Stimulated activated naive CD8-positive, alpha-beta T cell treated with anti-CD3 and anti-CD28 coated beads, Interleukin-15, Interleukin-2, amounts not matched to agents 100 ng/mL and 50 ng/mL, for 24 hours (primary cell): Measurements from ENCODE around the gene GP2.

Source experiments
- H3K27ac Mint-ChIP-seq: one replicate; pipeline ENCODE4 v1.8.0; 2021; ENCODE audit warnings: mild to moderate bottlenecking, mixed read lengths
- H3K27me3 Mint-ChIP-seq: one replicate; pipeline ENCODE4 v1.8.0; 2021; ENCODE audit warnings: mixed read lengths
- H3K36me3 Mint-ChIP-seq: one replicate; pipeline ENCODE4 v1.8.0; 2021; ENCODE audit warnings: low read depth, mixed read lengths
- H3K4me1 Mint-ChIP-seq: one replicate; pipeline ENCODE4 v1.8.0; 2021; ENCODE audit warnings: low read depth, mixed read lengths
- H3K4me3 Mint-ChIP-seq: one replicate; pipeline ENCODE4 v1.8.0; 2021; ENCODE audit warnings: mild to moderate bottlenecking, mixed read lengths
- H3K9me3 Mint-ChIP-seq: one replicate; pipeline ENCODE4 v1.8.0; 2021; ENCODE audit warnings: mixed read lengths

GP2 gene

DNA sequence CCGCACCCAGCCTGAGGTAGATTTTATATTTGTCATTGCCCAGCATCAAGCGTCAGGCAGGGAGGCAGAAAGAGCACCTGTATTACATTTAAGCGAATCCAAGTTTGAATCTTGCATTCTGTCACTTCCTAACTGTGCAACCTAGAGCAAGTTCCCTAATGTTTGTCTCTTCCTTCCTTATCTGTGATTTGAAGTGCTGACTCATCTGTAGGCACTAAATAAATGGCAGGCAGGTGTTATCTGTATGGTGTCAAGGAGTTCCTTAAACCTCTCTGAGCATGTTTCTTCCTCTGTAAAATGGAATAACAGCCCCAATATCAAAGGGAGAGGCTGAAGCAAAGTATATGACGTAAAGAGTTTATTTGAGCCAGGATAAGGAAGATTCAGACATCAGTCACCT lies 24.3 kb downstream of the GP2 start:
- Mint-ChIP-seq H3K4me3 (no peak overlapping the region), H3K9me3 (peaks cover 4% of the 10 kb centered on the region), H3K27me3 (peaks cover 30% of the 10 kb centered on the region), H3K36me3 (no peaks in the 10 kb centered on the region), H3K4me1 (no peaks in the 10 kb centered on the region), H3K27ac (no peak overlapping the region)

DNA sequence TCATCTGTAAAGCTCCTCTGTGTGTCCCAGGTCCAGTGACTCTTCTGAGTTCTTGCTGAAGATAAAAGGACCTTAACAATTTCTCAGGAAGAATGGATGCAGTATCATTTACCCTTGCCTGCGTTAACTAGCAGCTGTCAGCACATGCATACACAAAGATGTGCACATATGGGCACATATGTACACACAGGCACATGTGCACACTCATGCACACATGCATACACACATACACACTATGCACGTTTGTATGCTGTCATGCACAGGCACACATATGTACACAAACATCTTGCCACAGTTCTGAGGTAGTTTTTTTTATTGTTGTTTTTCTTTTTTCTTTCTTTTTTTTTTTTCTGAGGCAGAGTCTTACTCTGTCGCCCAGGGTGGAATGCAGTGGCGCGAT lies 24.9 kb downstream of the GP2 start:
- no peak overlapping the region for H3K4me3 Mint-ChIP-seq
- peaks cover 30% of the 10 kb centered on the region for H3K27me3 Mint-ChIP-seq
- H3K4me1 Mint-ChIP-seq, result no peaks in the 10 kb centered on the region
- no peak overlapping the region for H3K27ac Mint-ChIP-seq
- no peaks in the 10 kb centered on the region for H3K36me3 Mint-ChIP-seq
- peaks cover 4% of the 10 kb centered on the region for H3K9me3 Mint-ChIP-seq

GRCh38 chr16:20301840-20302239 lies 25.5 kb downstream of the GP2 start:
- no peaks in the 10 kb centered on the region for H3K4me1 Mint-ChIP-seq
- H3K27ac Mint-ChIP-seq, result no peak overlapping the region
- peaks cover 4% of the 10 kb centered on the region for H3K9me3 Mint-ChIP-seq
- no peaks in the 10 kb centered on the region for H3K36me3 Mint-ChIP-seq
- H3K27me3 Mint-ChIP-seq, result peaks cover 29% of the 10 kb centered on the region
- no peak overlapping the region for H3K4me3 Mint-ChIP-seq

GRCh38 chr16:20300312-20301097 lies 26.8 kb downstream of the GP2 start:
- H3K27me3 Mint-ChIP-seq, result peaks cover 22% of the 10 kb centered on the region
- no peak overlapping the region for H3K4me3 Mint-ChIP-seq
- no peaks in the 10 kb centered on the region for H3K36me3 Mint-ChIP-seq
- H3K9me3 Mint-ChIP-seq, result peaks cover 4% of the 10 kb centered on the region
- H3K27ac Mint-ChIP-seq, result no peak overlapping the region
- no peaks in the 10 kb centered on the region for H3K4me1 Mint-ChIP-seq

DNA sequence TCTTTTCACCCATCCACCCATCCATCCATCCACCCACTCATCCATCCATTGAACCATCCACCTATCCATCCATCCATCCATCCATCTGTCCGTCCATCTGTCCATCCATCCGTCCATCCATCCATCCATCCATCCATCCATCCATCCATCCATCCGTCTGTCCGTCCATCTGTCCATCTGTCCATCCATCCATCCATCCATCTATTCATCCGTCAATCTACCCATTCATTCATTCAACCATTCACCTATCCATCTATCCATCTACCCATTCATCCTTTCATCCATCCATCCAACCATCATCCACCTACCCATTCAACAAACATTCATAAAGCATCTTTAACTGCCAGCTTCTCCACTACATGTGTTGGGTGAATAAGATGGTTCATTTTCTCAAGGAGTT lies 28.9 kb downstream of the GP2 start:
- H3K4me1 Mint-ChIP-seq, result no peaks in the 10 kb centered on the region
- no peak overlapping the region for H3K4me3 Mint-ChIP-seq
- peaks cover 4% of the 10 kb centered on the region for H3K9me3 Mint-ChIP-seq
- H3K27me3 Mint-ChIP-seq, result peaks cover 22% of the 10 kb centered on the region
- no peak overlapping the region for H3K27ac Mint-ChIP-seq
- H3K36me3 Mint-ChIP-seq, result no peaks in the 10 kb centered on the region

DNA sequence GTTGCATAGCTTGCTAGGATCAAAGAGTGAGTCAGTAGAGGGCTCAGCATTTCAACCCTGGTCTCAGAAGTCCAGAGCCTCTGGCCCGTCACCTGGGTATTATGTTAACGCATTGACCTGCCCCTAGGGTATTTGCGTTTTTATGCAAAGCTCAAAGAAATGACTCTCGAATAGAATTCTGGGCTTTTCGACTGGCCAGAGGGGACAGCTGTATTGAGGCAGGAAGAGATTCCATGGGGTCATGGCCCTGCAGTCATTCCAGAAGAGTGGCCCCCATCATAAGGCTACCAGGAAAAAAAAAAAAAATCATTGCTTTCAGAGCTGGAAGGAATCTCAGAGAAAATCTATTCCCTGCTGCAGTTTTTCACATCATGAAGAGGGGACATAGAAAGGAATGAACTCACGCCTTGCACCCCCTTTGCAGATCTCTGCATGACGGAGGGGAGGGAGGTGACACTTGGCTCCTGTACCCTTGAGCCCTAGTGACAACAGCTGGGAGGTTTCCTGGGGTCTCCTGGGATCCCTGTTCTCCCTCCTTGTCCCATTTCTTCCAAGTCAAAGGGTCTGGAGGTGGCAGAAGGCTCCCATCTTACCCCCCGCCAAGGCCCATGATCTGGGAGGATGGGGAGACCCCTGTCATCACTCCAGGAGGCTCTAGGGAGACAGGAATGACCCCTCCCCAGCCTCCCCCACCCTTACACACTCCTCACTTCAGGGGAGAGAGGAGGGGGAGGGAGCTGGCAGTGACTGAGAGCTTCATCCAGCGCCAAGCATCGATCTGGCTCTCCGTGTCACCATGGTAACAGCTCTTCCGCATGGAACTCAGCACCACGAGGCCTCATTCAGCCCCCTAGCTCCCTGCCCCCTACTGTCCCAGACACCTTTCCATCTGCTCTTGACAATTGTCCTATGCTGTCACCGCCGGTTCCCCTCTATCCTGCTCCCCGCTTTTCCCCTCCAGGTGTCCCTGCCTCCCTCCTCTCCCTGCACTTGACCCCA lies 35.8 kb downstream of the GP2 start:
- Mint-ChIP-seq H3K27ac (no peak overlapping the region), H3K4me1 (no peaks in the 10 kb centered on the region), H3K4me3 (no peak overlapping the region), H3K36me3 (no peaks in the 10 kb centered on the region), H3K27me3 (no peaks in the 10 kb centered on the region), H3K9me3 (no peaks in the 10 kb centered on the region)

DNA sequence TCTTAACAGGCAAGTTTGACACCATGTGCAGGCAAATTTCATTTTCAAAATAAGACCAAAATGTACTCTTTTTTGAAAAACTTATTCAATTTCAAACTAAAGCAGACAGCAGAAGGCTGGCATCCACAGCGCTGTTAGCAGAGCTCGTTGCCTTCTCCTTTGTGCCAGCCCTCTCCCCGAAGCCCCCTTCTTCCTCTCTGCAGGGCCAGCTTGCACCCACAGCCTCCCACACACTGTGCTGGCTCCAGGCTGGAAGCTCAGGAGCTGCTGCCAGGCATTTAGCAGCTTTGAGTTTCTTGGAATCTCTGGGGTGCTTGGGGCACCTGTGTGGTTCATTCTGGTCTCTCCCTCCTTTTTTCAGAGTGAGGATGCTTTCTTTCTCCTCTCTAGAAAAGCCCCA lies 37.7 kb downstream of the GP2 start:
- H3K27me3 Mint-ChIP-seq, result no peaks in the 10 kb centered on the region
- H3K9me3 Mint-ChIP-seq, result no peaks in the 10 kb centered on the region
- no peak overlapping the region for H3K4me3 Mint-ChIP-seq
- H3K4me1 Mint-ChIP-seq, result no peaks in the 10 kb centered on the region
- no peak overlapping the region for H3K27ac Mint-ChIP-seq
- no peaks in the 10 kb centered on the region for H3K36me3 Mint-ChIP-seq

DNA sequence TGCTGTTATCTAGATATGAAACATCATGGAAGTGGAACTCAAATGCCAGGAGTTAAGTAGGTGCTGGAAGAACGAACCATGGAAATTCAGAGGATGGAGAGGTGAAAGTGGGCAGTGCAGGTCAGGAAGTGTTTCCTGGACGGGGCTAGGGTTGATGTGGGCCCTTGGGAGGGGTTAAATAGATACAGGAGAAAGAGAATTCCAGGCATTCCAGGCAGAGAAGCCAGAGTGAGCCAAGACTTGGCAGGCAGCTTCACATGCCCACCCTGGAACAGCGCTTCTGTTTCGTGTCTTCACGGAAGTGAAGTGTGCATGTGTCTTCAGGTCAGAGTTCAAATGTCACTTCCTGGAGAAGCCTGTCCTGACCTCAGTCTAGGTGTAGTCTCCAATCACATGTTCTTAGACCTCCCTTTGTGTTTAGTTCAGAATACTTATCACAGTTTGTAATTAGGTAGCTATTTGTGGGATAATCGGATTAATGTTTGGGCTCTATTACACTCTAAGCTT lies 41.3 kb downstream of the GP2 start:
- Mint-ChIP-seq H3K4me1 (no peaks in the 10 kb centered on the region), H3K4me3 (no peak overlapping the region), H3K27ac (no peak overlapping the region), H3K36me3 (no peaks in the 10 kb centered on the region), H3K9me3 (no peaks in the 10 kb centered on the region), H3K27me3 (peaks cover 6% of the 10 kb centered on the region)

GRCh38 chr16:20280259-20280658 lies 47.1 kb downstream of the GP2 start:
- Mint-ChIP-seq H3K4me1 (no peaks in the 10 kb centered on the region), H3K9me3 (peaks cover 4% of the 10 kb centered on the region), H3K4me3 (no peak overlapping the region), H3K36me3 (no peaks in the 10 kb centered on the region), H3K27ac (no peak overlapping the region), H3K27me3 (peaks cover 16% of the 10 kb centered on the region)

- H3K27ac Mint-ChIP-seq, result no peak overlapping the region
- peaks cover 4% of the 10 kb centered on the region for H3K27me3 Mint-ChIP-seq
- H3K9me3 Mint-ChIP-seq, result peaks cover 4% of the 10 kb centered on the region
- no peak overlapping the region for H3K4me3 Mint-ChIP-seq
- no peaks in the 10 kb centered on the region for H3K36me3 Mint-ChIP-seq
- H3K4me1 Mint-ChIP-seq, result no peaks in the 10 kb centered on the region
Observed at GRCh38 chr16:20271893-20272292, 55.4 kb downstream of the GP2 start.

DNA sequence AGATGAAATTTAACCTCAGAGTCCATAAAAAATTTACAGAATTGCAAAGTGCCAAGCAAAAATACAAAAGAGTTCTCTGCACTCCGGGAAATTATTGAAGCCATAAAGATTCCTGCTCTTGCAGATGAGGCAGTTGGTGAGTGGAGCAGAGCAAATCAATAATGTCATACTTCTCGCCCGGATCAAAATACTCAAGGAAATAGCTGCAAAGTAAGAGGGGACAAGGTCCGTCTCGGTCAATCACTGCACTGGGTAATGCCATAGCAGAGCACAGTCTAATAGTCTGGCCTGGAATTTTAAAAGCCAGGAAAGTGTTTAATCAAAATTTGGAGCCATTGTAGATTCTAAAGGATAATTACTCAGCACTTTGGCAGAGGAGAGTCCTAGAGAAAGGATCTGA lies 58.9 kb downstream of the GP2 start:
- no peaks in the 10 kb centered on the region for H3K36me3 Mint-ChIP-seq
- no peaks in the 10 kb centered on the region for H3K27me3 Mint-ChIP-seq
- H3K9me3 Mint-ChIP-seq, result no peaks in the 10 kb centered on the region
- no peak overlapping the region for H3K27ac Mint-ChIP-seq
- H3K4me3 Mint-ChIP-seq, result no peak overlapping the region
- no peaks in the 10 kb centered on the region for H3K4me1 Mint-ChIP-seq

DNA sequence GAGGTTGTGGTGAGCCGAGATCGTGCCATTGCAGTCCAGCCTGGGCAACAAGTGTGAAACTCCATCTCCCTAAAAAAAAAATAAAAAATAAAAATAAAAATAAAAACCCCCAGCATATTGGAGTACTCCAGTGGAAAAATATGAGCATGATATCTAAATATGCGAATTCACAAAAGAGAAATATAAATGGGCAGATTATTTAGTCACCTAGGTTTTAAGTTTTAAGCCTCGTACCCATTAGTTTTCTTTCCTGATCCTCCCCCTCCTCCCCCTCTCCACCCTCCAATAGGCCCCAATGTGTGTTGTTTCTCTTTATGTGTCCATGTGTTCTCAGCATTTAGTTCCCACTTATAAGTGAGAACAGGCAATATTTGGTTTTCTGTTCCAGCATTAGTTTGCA lies 62.3 kb downstream of the GP2 start:
- Mint-ChIP-seq H3K4me1 (no peaks in the 10 kb centered on the region), H3K27me3 (no peaks in the 10 kb centered on the region), H3K27ac (no peak overlapping the region), H3K4me3 (no peak overlapping the region), H3K9me3 (no peaks in the 10 kb centered on the region), H3K36me3 (no peaks in the 10 kb centered on the region)

DNA sequence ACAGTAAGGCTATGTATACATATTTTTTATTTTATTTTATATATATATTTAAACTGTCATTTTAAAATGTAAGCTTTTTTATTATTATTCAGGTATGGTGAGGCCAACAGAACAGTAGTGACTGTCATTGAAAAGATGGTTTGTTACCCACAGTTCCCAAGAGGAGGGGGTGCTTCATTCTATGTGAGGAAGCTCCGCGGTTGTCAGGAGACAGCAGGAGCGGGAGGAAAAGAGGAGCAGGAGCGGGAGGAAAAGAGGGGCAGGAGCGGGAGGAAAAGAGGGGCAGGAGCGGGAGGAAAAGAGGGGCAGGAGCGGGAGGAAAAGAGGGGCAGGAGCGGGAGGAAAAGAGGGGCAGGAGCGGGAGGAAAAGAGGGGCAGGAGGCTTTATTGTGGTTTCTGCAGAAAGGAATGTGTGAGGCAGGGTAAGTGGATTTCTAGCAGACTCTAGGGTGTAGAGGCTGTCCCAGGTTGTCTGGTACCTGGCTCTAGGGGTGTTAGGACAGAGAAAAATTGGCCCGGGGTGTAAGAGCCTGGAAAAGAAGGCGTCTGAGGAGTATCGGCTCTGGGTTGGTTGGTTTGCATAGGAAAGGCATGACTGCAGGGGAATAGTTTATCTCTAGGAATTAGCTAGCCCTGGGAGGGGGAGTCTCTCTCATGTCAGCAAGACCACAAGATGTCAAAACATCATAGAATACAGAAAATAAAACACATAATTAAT lies 64.0 kb downstream of the GP2 start:
- Mint-ChIP-seq H3K4me3 (no peak overlapping the region), H3K36me3 (no peaks in the 10 kb centered on the region), H3K27ac (no peak overlapping the region), H3K9me3 (peaks cover 5% of the 10 kb centered on the region), H3K4me1 (no peaks in the 10 kb centered on the region), H3K27me3 (peaks cover 3% of the 10 kb centered on the region)

DNA sequence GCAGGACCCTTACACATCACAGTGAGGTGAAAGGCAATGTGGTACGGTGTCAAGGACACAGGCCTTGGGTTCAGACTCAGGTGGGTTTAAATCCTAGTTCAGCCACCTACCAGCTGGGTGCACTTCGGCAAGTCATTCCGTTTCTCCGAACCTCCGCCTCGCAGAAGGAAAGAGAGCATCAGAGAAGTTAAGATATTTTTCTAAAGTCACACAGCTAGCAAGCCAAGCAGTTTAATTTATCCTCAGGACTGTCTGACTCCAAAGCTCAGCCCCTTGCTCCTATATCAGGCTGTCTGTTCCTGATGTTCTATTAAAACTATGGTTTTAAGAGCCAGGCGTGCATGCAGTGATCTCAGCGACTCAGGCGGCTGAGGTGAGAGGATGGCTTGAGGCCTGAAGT lies 65.1 kb downstream of the GP2 start:
- Mint-ChIP-seq H3K36me3 (no peaks in the 10 kb centered on the region), H3K9me3 (peaks cover 5% of the 10 kb centered on the region), H3K4me1 (no peaks in the 10 kb centered on the region), H3K4me3 (no peak overlapping the region), H3K27ac (no peak overlapping the region), H3K27me3 (peaks cover 3% of the 10 kb centered on the region)
